Dendritic cell treated with granulocyte-macrophage colony-stimulating factor and Interleukin-4, amounts not matched to agents 40 ng/mL and 50 ng/mL, for 4 days (primary cell): Measurements from ENCODE around the gene DSE.
A peak's percentile ranks its signal among the peaks of the same experiment; 100 is the strongest.

Source experiments
- H3K27ac Mint-ChIP-seq: one replicate; pipeline ENCODE4 v1.8.0; 2022; ENCODE audit warnings: mild to moderate bottlenecking, mixed read lengths
- H3K27me3 Mint-ChIP-seq: one replicate; pipeline ENCODE4 v1.8.0; 2022; ENCODE audit warnings: mild to moderate bottlenecking, mixed read lengths
- H3K36me3 Mint-ChIP-seq: one replicate; pipeline ENCODE4 v1.8.0; 2022; ENCODE audit warnings: low read depth, mixed read lengths
- H3K4me1 Mint-ChIP-seq: one replicate; pipeline ENCODE4 v1.8.0; 2022; ENCODE audit warnings: low read depth, mixed read lengths
- H3K4me3 Mint-ChIP-seq: one replicate; pipeline ENCODE4 v1.8.0; 2022; ENCODE audit warnings: mild to moderate bottlenecking, moderate library complexity, mixed read lengths
- H3K9me3 Mint-ChIP-seq: one replicate; pipeline ENCODE4 v1.8.0; 2022; ENCODE audit warnings: mixed read lengths
- intact Hi-C: fragments of 100-400 bp; cut with micrococcal nuclease; formaldehyde crosslinking; loops from one replicate; pipeline ENCODE4 v1.15.0; 2022

DSE gene

DNA sequence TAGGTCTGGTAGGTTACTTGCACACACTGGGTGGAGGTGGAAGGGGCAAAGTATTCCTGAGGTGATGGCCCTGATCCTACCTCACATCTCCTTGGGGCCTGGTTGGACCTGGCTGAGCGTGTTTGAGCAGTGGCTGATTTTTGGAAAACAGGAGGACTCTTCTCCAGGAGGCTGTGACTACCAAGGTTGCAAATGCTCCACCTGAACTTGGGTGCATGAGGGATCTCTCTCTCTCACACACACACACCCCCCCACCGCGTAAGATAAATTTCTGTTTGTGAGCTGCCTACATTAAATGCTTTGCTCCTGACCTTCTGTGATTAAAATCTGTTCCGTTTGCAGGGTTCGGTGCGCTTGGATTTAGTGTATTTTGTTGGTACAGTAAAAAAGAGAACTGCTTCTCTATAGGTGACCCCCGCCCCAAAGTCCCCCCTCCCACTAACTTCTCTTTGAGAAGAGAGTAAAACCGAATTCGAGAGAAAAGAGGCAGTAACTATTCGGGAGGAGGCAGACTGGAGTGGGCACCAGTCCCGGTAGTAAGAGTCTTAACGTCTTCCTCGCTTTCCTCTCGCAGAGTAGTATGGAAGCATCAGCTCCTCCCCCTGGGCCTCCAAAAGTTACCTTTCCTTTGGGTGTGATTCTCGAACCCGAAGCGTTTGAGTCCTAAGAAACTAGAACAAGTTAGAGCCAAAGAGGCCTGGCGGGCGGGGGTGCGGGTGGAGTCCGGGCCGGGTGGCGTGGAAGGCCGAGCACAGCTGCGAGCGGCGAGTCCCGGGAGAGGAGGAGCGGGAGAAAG lies 585 bp upstream of the DSE start:
- H3K27me3 Mint-ChIP-seq: no peaks in the 10 kb centered on the region
- peak overlapping the region; percentile 87 for H3K4me3 Mint-ChIP-seq
- peaks cover 54% of the 10 kb centered on the region for H3K4me1 Mint-ChIP-seq
- no peaks in the 10 kb centered on the region for H3K9me3 Mint-ChIP-seq
- H3K27ac Mint-ChIP-seq: peak overlapping the region; percentile 94
- peaks cover 39% of the 10 kb centered on the region for H3K36me3 Mint-ChIP-seq
- intact Hi-C loops: loop anchor here (5.0 kb wide), 1 partner anchor 83 kb away; no protein-coding TSS in a partner anchor

DNA sequence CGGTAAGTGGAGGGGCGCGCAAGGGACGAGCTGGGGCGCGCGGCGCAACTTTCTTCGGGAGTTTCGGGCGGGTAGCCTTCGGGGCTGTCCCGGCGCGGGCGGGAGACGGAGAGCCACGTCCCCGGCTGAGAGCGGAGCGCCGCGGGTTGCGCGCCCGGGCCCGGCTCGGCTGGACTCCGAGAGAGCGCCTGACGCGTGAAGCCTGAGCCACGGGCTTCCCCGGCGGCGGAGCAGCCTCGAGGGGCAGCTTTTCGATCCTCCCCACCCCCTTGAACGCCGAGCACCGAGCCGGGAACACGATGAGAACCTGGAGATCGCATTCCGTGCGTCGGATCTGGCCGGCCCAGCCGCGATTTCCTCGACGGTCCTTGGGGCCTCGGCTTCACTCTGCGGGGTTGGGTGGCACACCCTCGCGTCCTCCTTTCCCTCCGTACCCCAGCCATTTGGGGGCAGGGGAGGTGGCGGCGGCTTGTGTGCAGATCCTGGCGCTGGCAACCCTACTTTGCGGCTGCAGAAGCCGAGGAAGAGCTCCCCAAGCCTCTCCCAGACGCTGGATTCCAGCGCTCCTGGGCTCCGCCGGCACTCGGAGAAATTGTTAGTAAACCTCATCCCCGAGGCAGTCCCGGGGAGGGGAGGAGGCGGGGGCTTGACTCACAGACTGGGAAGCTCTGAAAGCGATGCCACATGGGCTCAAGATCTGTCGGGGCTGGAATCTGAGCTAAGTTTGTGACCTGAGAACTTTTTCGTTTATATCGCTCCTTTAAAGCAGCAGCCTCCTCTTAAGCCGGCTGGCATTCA lies 572 bp downstream of the DSE start:
- H3K36me3 Mint-ChIP-seq: peaks cover 51% of the 10 kb centered on the region
- peak overlapping the region; percentile 94 for H3K27ac Mint-ChIP-seq
- peaks cover 49% of the 10 kb centered on the region for H3K4me1 Mint-ChIP-seq
- H3K9me3 Mint-ChIP-seq: no peaks in the 10 kb centered on the region
- intact Hi-C loops: loop anchor here (5.0 kb wide), 1 partner anchor 84 kb away; no protein-coding TSS in a partner anchor
- H3K27me3 Mint-ChIP-seq: no peaks in the 10 kb centered on the region
- peak overlapping the region; percentile 87 for H3K4me3 Mint-ChIP-seq

DNA sequence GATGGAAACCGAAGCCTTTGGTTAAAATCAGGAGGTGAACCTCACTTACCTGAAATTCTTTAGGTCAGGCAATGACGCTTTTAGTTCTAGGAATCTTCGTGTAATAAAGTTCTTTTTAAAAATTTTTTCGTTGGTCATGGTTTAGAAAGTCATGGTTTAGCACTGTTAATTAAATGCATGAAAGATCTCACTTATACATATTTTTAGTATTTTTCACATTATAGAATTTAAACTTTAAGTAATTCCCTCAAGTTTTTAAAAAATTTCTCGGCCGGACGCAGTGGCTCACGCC lies 1.1 kb downstream of the DSE start:
- H3K36me3 Mint-ChIP-seq: peaks cover 56% of the 10 kb centered on the region
- H3K4me3 Mint-ChIP-seq: peak overlapping the region; percentile 87
- peak overlapping the region; percentile 94 for H3K27ac Mint-ChIP-seq
- no peaks in the 10 kb centered on the region for H3K9me3 Mint-ChIP-seq
- peaks cover 52% of the 10 kb centered on the region for H3K4me1 Mint-ChIP-seq
- intact Hi-C loops: loop anchor here (5.0 kb wide), 1 partner anchor 85 kb away; no protein-coding TSS in a partner anchor
- no peaks in the 10 kb centered on the region for H3K27me3 Mint-ChIP-seq

DNA sequence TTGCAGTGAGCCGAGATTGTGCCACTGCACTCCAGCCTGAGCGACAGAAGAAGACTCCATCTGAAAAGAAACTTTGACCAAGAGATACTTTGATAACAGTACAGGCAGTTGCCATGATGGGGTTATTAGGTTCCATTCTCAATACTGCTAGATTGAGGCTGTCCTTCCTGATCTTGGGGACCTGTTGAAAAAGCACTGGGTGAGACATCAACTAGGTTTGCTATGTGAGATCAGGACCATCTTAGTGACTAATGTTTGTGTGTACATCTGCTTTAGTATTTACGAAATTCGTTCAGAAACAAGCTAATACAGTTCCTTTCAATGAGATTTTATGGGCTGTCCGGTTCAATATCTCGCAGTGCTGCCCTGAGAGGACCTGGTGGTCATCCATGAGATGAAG lies 2.6 kb downstream of the DSE start:
- peaks cover 50% of the 10 kb centered on the region for H3K4me1 Mint-ChIP-seq
- peak overlapping the region; percentile 94 for H3K27ac Mint-ChIP-seq
- no peaks in the 10 kb centered on the region for H3K9me3 Mint-ChIP-seq
- no peaks in the 10 kb centered on the region for H3K27me3 Mint-ChIP-seq
- intact Hi-C loops: loop anchor here (5.0 kb wide), 1 partner anchor 86 kb away; no protein-coding TSS in a partner anchor
- H3K36me3 Mint-ChIP-seq: peaks cover 68% of the 10 kb centered on the region
- H3K4me3 Mint-ChIP-seq: peak overlapping the region; percentile 87

DNA sequence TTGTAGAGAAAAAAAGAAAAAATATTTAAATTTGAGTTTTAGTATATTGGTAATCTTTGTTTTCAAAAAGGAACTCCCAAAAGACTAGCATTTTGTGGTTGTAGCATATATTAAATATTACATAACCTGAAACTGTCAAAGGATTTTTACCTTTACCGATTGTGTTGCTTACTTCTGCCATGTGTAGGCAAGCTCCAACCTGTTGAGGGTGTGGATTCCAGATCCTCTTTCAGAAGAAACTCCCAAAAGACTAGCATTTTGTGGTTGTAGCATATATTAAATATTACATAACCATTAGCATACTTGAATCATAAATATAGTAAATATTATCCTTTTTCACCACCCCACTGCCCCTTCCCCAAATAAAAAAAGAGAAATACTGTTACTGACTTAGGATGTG lies 3.2 kb downstream of the DSE start:
- Mint-ChIP-seq H3K27ac (no peak overlapping the region), H3K9me3 (no peaks in the 10 kb centered on the region), H3K36me3 (peaks cover 68% of the 10 kb centered on the region), H3K4me1 (peaks cover 49% of the 10 kb centered on the region), H3K27me3 (no peaks in the 10 kb centered on the region), H3K4me3 (peak overlapping the region; percentile 54)
- intact Hi-C loops: loop anchor here (5.0 kb wide), 1 partner anchor 87 kb away; no protein-coding TSS in a partner anchor

DNA sequence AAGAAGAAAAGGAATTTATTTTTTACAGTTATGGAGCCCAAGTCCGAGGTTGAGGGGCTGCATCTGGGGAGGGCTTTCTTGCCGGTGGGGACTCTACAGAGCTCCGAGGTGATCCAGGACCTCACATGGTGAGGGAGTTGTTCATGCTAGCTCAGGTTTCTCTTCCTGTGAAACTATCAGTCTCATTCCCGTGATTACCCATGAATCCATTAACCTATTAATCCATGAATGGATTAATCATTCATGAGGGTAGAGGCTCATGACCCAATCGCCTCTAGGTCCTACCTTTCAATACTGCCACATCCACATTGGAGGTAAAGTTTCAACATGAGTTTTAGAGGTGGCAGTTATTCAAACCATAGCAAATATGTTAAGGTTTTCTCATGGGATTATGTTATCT lies 3.8 kb downstream of the DSE start:
- intact Hi-C loops: loop anchor here (5.0 kb wide), 1 partner anchor 87 kb away; no protein-coding TSS in a partner anchor
- Mint-ChIP-seq H3K9me3 (no peaks in the 10 kb centered on the region), H3K36me3 (peaks cover 69% of the 10 kb centered on the region), H3K27ac (no peak overlapping the region), H3K27me3 (no peaks in the 10 kb centered on the region), H3K4me3 (peak overlapping the region; percentile 54), H3K4me1 (peaks cover 48% of the 10 kb centered on the region)

DNA sequence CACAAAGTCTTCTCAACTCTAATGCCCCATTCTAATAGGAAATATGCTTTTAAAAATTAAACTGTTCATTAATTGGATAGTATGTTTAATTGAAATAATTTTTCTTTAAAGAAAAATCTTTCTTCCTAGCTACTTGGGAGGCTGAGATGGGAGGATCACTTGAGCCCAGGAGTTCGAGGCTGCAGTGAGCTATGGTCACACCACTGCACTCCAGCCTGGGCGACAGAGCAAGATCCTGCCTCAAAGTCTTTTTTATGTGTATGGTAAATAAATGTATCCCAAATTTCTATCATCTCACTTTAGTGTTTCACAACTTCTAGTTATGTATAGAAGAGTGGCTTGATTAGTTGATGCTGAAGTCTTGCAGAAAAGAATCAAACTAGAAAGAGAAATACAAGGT lies 4.5 kb downstream of the DSE start:
- peaks cover 70% of the 10 kb centered on the region for H3K36me3 Mint-ChIP-seq
- no peak overlapping the region for H3K4me3 Mint-ChIP-seq
- intact Hi-C loops: no loop called here
- no peaks in the 10 kb centered on the region for H3K9me3 Mint-ChIP-seq
- no peaks in the 10 kb centered on the region for H3K27me3 Mint-ChIP-seq
- H3K27ac Mint-ChIP-seq: no peak overlapping the region
- peaks cover 48% of the 10 kb centered on the region for H3K4me1 Mint-ChIP-seq

DNA sequence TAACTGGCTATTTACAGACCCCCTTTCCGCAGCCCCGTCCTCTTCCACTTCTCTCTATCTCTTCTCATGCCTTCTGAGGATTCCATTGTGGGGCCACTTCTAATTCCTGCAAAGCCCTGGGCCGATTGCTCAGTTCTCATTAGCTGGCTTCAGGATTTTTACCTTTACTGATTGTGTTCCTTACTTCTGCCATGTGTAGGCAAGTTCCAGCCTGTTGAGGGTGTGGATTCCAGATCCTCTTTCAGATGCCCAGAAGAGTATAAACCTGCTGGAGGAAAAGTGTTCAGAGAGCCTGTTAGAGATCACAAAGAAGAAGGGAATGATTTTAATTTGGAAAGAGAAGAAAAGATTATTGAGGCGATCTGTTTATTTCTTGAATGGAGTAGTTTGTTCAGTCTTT lies 5.4 kb downstream of the DSE start:
- Mint-ChIP-seq H3K27ac (no peak overlapping the region), H3K4me3 (peak overlapping the region; percentile 1), H3K36me3 (peaks cover 71% of the 10 kb centered on the region), H3K27me3 (no peaks in the 10 kb centered on the region), H3K4me1 (peaks cover 56% of the 10 kb centered on the region), H3K9me3 (no peaks in the 10 kb centered on the region)
- intact Hi-C loops: no loop called here

DNA sequence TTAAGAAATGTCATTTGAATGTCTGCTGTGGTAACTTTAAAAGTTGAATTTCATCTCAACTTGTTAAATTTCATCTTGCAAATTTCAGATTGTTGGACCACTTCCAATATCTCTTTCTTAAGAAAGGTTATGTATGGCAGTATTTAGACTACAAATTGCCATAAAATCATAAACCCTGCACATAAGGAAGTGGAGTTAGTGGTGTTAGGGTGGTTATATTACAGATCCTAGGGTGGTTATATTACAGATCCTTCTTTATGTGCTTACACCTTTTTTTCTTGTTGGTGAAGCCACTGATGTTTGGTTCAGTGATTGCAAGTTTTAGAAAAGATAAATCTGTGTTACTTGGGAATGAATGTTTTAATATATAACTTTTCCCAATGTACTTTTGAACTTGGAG lies 9.0 kb downstream of the DSE start:
- no peak overlapping the region for H3K4me3 Mint-ChIP-seq
- H3K36me3 Mint-ChIP-seq: peaks cover 79% of the 10 kb centered on the region
- no peaks in the 10 kb centered on the region for H3K9me3 Mint-ChIP-seq
- no peaks in the 10 kb centered on the region for H3K27me3 Mint-ChIP-seq
- intact Hi-C loops: loop anchor here (5.0 kb wide), 1 partner anchor 48 kb away; no protein-coding TSS in a partner anchor
- H3K27ac Mint-ChIP-seq: no peak overlapping the region
- H3K4me1 Mint-ChIP-seq: peaks cover 71% of the 10 kb centered on the region

DNA sequence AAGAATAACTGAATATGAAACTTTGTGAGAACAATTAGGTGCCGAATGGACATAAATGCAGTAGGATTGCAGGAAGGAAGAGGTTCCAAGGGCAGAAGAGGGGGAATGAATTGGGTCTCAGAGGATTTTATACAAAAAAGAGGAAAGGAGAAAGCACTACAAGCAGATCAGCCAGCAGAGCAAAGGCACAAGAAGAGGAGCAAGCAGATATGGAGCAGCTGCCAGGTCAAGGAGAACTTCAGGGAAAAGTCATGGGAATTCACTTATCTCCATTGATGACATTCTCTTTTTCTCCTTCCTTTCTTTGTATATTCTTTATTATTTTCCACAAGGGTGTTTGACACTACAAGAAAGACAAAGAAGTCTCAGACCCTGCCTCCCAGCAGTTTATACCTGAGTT lies 9.6 kb downstream of the DSE start:
- no peaks in the 10 kb centered on the region for H3K9me3 Mint-ChIP-seq
- H3K4me3 Mint-ChIP-seq: peak overlapping the region; percentile 14
- peaks cover 83% of the 10 kb centered on the region for H3K36me3 Mint-ChIP-seq
- H3K27me3 Mint-ChIP-seq: no peaks in the 10 kb centered on the region
- intact Hi-C loops: loop anchor here (5.0 kb wide), 1 partner anchor 47 kb away; no protein-coding TSS in a partner anchor
- H3K27ac Mint-ChIP-seq: no peak overlapping the region
- peaks cover 76% of the 10 kb centered on the region for H3K4me1 Mint-ChIP-seq

DNA sequence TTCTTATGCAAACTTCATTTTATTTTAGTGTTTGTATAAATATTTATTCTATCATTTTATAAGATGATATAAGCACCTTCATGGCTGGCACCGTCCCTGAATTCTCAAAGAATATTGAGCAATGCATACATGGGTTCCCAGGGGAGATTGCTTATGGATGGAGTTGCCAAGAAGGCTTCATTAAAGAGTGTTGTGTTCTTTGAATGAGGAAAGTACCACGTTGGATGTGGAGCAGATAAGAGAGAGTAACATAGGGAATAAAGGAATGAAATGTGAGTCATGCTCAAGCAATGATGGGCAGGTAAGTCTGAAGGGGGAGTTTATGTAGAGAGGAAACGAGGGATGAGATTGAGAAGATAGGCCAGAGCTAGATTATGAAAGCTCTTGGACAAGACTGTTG lies 10.3 kb downstream of the DSE start:
- Mint-ChIP-seq H3K27me3 (no peaks in the 10 kb centered on the region), H3K36me3 (peaks cover 78% of the 10 kb centered on the region)
- intact Hi-C loops: loop anchor here (5.0 kb wide), 1 partner anchor 46 kb away; no protein-coding TSS in a partner anchor

DNA sequence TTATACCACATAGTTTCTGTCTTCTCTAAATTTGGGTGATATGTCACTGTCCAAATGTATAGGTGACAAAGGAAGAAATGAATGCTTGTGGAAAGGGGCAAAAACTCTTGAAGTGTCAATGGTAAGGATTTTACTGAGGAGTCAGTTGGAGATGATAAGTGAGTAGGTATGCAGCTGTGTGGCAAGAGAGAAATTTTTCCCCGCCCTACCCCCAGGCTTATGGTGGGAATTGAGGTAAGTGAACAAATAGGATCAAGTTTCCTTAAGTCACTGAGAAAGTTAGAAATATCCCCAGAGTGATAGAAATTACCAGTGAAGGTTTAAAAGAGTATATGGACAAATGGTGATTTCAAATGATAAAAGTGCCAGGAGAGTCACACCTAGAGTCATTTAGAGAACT lies 11.8 kb downstream of the DSE start:
- Mint-ChIP-seq H3K27me3 (no peaks in the 10 kb centered on the region), H3K9me3 (no peaks in the 10 kb centered on the region)

More for the DNA sequence above, 10.3 kb downstream of the DSE start:
- no peak overlapping the region for H3K27ac Mint-ChIP-seq
- H3K4me1 Mint-ChIP-seq: peaks cover 80% of the 10 kb centered on the region
- H3K4me3 Mint-ChIP-seq: no peak overlapping the region
- no peaks in the 10 kb centered on the region for H3K9me3 Mint-ChIP-seq

DNA sequence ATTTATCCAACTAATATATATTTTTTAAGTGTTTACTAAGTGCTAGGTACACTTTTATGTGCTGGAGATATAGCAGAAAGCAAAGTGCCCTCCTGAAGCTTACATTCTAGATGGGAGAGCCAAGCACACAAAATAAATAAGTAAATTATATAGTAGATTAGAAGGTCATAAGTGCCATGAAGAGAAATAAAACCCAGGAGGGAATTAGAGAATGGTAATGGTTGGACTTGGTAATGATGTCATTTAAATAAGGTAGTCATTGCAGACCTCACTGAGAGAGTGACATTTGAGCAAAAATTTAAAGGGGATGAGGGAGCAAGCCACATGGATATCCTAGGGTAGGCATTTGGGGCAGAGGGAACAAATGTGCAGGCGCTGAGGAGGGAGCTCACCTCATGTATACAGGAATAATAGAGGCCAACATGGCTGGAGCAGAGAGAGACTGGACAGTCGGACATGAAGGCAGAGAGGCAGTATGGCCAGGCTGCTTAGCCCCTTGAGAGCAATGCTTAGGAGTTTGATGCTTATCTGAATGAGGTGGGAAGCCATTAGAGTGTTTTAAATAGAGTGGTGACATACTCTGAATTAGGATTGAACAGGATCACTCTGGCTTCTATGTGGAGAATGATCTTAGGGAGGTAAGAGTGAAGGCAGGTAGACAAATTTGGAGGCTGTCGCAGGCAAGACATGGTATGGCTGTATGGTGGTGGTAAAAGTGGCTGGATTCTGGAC lies 14.1 kb downstream of the DSE start:
- Mint-ChIP-seq H3K9me3 (no peaks in the 10 kb centered on the region), H3K27ac (peak overlapping the region; percentile 86), H3K4me1 (peaks cover 89% of the 10 kb centered on the region), H3K4me3 (peak overlapping the region; percentile 41), H3K27me3 (no peaks in the 10 kb centered on the region), H3K36me3 (peaks cover 78% of the 10 kb centered on the region)
- intact Hi-C loops: loop anchor here (5.0 kb wide), 1 partner anchor 42 kb away; no protein-coding TSS in a partner anchor

More for the DNA sequence above, 11.8 kb downstream of the DSE start:
- Mint-ChIP-seq H3K27ac (no peak overlapping the region), H3K4me3 (no peak overlapping the region), H3K4me1 (peaks cover 80% of the 10 kb centered on the region), H3K36me3 (peaks cover 72% of the 10 kb centered on the region)
- intact Hi-C loops: loop anchor here (5.0 kb wide), 1 partner anchor 45 kb away; no protein-coding TSS in a partner anchor
